Activated CD8-positive, alpha-beta memory T cell treated with anti-CD3 and anti-CD28 coated beads for 1 hour (primary cell): Measurements from ENCODE around the gene MXRA8.

Experiments used
- DNase-seq, 2 donors: peaks; one replicate each; pipeline ENCODE4 v3.0.0-alpha.2; 2020; ENCODE audit warnings: low read depth in 1 of 2; ENCODE audit errors: extremely low read depth in 1 of 2

Gene MXRA8

DNA sequence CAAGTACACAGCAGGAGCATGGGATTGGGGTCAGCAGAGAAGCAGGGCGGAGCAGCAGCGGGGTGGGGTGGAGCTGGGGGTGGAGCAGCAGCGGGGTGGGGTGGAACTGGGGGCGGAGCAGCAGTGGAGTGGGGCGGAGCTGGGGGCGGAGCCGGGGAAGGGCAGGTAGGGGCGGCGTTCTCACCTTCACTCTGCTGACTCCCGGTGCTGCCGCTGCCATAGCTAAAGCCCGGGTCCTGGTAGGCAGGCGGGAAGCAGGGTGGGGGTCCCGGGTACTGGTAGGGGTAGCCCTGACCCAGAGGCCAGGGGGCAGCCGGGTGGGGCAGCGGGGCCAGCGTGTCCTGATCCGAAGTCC, 20.6 kb downstream of the MXRA8 start:
- DNase-seq = no peak

DNA sequence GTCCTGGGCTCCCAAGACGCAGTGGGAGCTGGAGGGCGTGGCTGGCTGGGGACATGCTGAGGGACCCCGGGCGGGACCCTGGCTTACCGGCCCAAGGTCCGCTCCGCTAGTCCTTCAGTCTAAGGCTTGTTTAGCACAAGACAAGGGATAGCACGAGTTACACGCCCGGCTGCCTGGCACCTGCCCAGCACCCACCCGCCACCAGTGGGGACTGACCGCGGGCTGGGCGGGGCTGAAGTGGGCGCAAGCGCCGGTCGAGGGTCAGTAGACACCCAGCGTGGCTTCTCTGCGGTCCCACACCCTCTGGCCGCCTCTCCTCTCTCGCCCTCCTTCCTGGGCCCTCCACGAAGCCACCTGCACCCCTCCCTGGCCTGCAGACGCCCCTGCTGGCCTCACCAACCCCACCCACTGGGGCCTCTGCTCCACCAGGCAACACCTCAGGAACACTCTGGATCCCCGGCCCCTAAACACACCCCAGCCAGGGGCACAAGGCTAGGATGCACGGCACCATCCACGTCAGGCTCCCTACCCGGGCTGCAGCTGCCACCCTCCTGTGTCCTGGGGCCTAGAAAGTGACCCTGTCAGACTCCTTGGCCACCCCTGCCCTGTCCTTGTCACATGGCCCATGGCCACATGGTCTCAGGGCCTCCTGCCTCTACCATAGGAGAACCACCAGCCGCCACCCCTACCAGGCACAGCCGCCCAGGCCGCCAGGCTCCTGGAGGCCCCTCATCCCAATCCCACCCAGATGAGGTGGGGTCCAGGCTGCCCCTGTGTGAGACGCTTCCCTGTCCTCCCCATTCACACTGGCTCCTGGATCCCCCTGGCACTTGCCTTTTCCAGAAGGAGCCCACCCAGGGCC, 21.2 kb downstream of the MXRA8 start:
- no peak for DNase-seq

DNA sequence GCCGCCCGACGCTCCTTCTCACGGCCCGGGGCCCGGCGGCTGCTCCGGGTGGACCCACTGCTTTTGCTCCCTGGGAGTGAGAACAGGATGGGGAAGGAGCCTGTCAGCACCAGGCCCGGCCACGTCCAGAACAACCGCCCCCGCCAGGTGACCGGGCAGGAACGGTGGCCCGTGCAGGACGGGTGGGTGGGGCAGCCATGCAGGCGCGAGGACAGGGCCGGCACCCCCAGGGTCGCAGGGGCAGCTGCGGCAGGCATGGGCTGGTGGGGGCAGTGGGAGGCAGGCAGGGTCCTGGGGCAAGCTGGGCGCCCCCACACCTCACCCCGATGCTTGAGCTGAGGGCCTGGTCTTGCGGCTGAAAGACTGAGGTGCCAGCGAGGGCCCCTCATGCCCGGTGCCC, 21.9 kb downstream of the MXRA8 start:
- DNase-seq = no peak

DNA sequence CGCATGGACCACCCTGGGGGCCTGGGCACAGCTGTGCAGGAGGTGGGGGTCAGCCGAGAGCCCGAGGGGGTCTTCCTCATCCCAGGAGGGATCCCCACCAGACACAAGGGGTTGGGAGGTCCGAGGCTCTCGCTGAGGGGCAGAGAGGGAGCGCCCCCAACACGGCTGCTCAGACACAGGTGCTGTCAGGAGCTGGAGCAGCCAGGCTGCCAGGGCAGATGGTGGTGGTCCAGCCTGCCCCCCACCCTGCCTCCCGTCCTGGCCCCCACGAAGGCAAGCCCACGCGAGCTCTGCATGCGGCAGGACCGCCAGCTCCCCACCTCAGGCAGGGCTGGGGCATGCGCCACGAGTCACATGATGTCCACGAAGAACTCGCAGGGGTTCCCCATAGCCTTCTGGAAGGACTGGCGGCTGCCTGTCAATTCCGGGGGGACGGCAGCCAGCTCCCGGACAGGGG, 22.5 kb downstream of the MXRA8 start:
- no peak for DNase-seq

DNA sequence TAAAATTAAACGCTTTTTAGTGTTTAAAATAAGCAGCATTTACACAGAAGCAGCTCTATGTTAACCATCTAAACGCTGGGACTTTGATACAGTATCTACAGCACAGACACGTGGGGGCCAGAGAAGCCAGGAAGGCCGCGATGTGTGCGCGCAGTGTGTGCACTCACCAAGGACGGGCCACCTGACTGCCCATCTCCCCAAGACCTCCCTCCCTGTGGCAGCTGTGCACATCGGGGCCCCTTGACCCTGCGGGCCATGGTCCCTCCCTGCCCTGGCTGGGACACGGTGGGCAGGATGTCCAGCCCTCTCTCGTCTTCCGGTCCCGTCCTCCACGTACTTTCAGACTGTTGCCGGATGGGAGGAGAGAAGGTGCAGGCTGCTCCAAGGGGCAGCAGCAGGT, 23.1 kb downstream of the MXRA8 start:
- DNase-seq = no peak

DNA sequence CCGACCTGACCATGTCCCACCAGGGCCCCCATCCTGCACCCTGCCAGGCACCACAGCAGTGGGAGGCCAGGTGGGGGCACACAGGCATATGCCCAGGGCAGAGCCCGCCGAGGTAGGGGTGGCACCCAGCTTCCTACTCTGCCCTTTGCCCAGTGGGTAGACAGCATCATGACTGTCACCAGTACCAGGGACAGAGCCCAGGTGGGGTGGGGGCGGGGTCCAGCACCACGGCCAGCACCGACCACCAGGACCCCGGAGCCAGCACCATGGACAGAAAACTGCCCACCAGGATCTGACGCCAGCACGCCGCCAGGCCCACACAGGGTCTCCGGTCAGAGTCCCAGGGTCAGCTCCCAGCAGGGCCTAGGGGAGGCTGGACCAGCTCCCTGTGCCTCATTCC, 23.5 kb downstream of the MXRA8 start:
- DNase-seq = no peak

DNA sequence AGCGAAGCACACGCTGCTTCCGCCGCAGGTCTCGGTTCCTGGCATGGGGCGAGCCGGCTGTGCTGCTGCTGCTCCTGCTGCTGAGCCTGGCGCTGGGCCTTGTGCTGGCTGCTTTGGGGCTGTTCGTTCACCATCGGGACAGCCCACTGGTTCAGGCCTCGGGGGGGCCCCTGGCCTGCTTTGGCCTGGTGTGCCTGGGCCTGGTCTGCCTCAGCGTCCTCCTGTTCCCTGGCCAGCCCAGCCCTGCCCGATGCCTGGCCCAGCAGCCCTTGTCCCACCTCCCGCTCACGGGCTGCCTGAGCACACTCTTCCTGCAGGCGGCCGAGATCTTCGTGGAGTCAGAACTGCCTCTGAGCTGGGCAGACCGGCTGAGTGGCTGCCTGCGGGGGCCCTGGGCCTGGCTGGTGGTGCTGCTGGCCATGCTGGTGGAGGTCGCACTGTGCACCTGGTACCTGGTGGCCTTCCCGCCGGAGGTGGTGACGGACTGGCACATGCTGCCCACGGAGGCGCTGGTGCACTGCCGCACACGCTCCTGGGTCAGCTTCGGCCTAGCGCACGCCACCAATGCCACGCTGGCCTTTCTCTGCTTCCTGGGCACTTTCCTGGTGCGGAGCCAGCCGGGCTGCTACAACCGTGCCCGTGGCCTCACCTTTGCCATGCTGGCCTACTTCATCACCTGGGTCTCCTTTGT, 24.7 kb downstream of the MXRA8 start:
- DNase-seq = no peak

DNA sequence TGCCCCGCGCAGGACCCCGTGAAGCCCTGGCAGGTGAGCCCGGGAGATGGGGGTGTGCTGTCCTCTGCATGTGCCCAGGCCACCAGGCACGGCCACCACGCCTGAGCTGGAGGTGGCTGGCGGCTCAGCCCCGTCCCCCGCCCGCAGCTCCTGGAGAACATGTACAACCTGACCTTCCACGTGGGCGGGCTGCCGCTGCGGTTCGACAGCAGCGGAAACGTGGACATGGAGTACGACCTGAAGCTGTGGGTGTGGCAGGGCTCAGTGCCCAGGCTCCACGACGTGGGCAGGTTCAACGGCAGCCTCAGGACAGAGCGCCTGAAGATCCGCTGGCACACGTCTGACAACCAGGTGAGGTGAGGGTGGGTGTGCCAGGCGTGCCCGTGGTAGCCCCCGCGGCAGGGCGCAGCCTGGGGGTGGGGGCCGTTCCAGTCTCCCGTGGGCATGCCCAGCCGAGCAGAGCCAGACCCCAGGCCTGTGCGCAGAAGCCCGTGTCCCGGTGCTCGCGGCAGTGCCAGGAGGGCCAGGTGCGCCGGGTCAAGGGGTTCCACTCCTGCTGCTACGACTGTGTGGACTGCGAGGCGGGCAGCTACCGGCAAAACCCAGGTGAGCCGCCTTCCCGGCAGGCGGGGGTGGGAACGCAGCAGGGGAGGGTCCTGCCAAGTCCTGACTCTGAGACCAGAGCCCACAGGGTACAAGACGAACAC, 25.4 kb downstream of the MXRA8 start:
- DNase-seq = no peak

DNA sequence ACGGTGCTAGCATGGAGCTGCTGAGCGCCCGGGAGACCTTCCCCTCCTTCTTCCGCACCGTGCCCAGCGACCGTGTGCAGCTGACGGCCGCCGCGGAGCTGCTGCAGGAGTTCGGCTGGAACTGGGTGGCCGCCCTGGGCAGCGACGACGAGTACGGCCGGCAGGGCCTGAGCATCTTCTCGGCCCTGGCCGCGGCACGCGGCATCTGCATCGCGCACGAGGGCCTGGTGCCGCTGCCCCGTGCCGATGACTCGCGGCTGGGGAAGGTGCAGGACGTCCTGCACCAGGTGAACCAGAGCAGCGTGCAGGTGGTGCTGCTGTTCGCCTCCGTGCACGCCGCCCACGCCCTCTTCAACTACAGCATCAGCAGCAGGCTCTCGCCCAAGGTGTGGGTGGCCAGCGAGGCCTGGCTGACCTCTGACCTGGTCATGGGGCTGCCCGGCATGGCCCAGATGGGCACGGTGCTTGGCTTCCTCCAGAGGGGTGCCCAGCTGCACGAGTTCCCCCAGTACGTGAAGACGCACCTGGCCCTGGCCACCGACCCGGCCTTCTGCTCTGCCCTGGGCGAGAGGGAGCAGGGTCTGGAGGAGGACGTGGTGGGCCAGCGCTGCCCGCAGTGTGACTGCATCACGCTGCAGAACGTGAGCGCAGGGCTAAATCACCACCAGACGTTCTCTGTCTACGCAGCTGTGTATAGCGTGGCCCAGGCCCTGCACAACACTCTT, 26.2 kb downstream of the MXRA8 start:
- no peak for DNase-seq

DNA sequence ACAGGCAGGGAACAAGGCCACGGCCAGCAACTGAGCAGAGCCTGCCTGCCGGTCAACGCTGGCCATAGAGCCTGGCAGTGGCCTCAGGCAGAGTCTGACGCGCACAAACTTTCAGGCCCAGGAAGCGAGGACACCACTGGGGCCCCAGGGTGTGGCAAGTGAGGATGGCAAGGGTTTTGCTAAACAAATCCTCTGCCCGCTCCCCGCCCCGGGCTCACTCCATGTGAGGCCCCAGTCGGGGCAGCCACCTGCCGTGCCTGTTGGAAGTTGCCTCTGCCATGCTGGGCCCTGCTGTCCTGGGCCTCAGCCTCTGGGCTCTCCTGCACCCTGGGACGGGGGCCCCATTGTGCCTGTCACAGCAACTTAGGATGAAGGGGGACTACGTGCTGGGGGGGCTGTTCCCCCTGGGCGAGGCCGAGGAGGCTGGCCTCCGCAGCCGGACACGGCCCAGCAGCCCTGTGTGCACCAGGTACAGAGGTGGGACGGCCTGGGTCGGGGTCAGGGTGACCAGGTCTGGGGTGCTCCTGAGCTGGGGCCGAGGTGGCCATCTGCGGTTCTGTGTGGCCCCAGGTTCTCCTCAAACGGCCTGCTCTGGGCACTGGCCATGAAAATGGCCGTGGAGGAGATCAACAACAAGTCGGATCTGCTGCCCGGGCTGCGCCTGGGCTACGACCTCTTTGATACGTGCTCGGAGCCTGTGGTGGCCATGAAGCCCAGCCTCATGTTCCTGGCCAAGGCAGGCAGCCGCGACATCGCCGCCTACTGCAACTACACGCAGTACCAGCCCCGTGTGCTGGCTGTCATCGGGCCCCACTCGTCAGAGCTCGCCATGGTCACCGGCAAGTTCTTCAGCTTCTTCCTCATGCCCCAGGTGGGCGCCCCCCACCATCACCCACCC, 27.0 kb downstream of the MXRA8 start, which contains the start of gene TAS1R3:
TAS1R3 (plus strand) TSS at position 213 of the 898 bp plus-strand sequence; CDS start at position 279, 66 bp downstream.
- no peak for DNase-seq

DNA sequence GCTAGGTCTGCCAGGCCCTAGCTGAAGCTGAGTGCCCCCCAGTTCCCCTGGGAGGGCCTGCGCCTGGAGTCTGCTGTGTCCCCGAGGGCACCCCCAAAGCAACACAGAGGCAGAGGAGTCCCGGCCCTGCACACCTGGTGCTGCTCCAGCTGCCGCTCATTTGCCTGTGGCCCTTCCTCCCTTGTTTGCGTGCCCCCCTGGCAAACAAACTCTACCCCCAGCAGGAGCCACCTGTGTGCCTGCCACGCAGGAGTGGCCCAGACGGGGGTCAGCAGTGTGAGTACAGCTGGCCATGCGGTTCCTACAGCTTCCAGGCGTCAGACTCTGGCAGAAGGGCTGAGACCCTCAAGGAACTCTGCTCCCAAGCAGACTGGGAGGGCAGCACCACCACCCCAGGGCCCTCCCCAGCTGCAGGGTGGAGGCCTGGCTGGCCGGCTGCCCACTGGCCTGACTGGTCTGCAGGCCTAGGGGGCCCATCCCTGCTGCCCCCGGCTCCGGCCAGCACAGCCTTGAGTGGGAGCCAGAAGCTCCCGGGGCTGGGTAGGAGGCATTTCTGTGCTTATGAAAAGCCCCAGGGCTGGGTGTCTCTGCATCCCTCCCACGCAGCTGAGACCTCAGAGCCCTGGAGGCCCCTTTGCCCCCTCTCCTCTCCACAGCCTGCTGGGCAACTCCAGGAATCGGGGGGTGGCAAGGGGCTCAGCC, 27.8 kb downstream of the MXRA8 start:
- DNase-seq = no peak

DNA sequence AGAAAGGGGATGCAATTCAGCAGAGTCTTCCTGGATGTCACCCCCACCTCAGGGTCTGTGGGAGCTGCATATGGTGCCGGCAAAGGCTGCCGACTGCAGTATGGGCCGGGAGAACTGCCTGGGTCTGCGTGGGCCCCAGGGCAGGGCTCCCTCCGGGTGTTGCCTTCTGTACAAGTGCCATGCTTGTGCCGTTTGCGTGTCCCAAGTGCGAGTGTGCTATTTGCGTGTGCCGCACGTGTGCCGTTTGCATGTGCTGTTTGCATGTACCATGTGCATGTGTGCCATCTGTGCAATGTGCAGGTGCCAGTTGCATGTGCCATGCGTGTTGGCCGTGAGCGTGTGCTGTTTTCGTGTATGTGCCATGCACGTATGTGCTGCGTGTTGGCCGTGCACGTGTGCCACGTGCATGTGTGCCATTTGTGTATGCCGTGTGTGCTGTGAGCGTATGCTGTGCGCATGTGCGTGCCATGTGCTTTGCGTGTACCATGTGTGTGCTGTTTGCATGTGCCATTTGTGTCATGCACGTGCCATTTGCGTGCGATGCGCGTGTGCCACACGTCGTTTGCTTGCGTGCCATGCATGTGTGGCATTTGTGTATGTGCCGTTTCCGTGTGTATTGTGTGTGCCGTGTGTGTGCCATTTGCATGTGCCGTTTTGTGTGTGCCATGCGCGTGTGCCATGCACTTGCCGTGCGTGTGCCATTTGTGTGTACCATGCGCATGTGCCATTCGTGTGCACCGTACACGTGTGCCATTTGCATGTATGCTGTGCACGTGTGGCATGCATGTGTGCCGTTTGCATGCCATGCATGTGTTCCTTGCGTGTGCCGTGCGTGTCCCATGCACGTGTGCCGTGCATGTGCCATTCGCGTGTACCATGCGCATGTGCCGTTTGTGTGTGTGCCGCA, 28.8 kb downstream of the MXRA8 start:
- DNase-seq = no peak

DNA sequence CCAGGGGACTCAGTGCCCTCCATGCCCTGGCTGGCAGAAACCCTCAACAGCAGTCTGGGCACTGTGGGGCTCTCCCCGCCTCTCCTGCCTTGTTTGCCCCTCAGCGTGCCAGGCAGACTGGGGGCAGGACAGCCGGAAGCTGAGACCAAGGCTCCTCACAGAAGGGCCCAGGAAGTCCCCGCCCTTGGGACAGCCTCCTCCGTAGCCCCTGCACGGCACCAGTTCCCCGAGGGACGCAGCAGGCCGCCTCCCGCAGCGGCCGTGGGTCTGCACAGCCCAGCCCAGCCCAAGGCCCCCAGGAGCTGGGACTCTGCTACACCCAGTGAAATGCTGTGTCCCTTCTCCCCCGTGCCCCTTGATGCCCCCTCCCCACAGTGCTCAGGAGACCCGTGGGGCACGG, 30.1 kb downstream of the MXRA8 start:
- no peak for DNase-seq

DNA sequence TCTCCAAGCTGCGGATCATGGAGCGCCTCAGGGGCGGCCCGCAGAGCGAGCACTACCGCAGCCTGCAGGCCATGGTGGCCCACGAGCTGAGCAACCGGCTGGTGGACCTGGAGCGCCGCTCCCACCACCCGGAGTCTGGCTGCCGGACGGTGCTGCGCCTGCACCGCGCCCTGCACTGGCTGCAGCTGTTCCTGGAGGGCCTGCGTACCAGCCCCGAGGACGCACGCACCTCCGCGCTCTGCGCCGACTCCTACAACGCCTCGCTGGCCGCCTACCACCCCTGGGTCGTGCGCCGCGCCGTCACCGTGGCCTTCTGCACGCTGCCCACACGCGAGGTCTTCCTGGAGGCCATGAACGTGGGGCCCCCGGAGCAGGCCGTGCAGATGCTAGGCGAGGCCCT, 31.1 kb downstream of the MXRA8 start:
- DNase-seq = no peak

DNA sequence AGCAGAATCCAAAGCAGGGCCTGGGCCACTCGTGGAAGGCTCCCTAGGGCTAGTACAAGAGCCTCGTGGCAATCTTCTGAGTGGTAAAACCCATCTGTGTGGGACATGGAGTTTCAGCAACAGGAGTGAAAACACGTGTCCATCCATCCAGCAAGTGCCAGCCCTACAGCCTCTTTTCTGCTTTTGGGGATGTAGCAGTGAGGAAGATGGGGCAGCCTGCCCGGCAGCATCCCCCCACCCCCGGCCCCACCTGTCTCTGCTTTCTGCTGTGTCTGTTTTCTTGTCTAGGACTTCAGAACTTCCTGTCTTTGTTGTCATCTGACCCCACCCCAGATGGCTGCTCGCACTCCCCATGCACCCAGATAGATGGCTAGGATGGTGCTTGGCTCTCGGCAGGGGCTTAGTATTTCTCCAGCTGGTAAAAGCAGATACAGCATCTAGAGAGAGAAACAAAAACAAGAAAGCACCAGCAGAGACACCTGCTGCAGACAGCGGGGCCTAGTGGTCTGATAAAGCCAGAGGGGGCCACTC, 32.2 kb downstream of the MXRA8 start:
- DNase-seq = no peak

DNA sequence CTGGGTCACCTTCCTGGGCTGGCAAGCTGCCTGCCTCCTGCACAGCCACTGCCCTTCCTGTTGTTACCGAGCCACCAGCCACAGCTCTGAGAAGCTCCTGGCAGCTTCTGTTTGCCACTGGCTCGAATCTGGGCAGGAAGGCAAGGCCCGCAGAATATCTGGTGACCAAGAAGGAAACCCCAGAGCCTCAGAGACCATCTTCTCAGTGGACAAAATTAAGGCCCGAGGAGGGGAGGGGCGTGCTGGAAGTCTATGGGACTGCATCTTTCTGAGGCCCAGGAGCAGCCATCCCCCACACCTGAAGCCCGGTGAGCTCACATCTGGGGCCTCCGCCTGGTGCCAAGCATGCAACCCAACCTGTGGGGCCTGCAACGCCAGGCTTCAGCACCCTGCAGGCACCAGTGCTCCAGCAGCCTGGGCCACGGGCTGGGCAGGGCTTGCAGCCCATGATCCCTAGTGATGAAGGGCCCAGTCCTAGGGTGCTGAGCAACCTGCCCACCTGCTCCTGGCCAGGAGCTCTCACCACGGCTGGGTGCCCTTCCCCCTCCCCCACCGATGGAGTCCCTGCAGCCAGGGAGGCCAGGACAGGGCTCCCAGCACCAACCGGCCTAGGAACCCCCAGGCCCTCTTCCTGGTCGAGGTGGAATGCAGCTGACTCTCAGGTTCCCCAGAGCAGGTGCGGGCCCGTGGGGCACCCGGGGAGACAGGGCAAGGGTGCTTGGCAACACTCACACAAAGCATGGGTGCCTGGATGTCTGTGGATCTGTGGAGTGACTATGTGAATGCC, 32.9 kb downstream of the MXRA8 start:
- DNase-seq = no peak

DNA sequence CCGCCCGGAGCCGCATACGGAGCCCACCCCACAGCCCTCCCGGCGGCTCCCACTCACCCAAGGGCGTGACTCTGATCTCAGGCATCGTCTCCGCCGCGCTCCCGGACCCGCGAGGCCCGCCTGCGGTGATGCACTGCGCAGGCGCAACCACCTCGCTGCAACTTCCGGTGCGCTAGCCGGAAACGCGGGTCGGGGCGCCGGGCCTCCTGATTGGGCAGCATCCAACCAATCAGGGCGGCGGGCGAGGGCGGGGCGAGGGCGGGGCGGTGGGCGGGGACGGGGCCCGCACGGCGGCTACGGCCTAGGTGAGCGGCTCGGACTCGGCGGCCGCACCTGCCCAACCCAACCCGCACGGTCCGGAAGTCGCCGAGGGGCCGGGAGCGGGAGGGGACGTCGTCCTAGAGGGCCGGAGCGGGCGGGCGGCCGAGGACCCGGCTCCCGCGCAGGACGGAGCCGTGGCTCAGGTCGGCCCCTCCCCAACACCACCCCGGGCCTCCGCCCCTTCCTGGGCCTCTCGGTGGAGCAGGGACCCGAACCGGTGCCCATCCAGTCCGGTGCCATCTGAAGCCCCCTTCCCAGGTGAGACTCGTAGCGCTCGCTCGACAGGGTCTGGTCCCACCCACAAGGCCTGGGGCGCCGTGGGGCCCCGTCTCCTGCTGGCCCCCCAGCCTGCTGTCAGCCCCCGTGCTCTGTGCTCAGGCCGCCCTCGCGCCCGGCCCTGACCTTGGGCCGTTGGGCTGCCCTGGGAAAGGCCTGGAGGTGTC, 33.6 kb downstream of the MXRA8 start, which contains the start of the genes CPTP and INTS11:
CPTP (plus strand) TSS at position 279 of the 764 bp plus-strand sequence. CDS start 2,109 bp downstream, outside the sequence.
INTS11 (minus strand) TSS at position 137 of the 764 bp plus-strand sequence; CDS start at position 85, 52 bp downstream.
- peak; percentile 89 to 96 for DNase-seq
